Prostate gland (tissue), 2 donors: ENCODE data around the gene POLD3. TPM values are rescaled to one million over a fixed set of nuclear protein-coding genes. Genes with fewer than 3 reads are reported as not detected.

Experiments
- DNase-seq: peaks from one replicate; pipeline ENCODE4 v3.0.0-alpha.2; 2019; ENCODE audit warnings: low spot score
- H3K27ac ChIP-seq, 2 donors: fragments of 200-600 bp; sonication (generic); 2 replicates each; pipeline ENCODE4 v1.5.1; 2017 to 2019
- H3K27me3 ChIP-seq: fragments of 200-600 bp; sonication (generic); replicated peaks from 2 replicates; pipeline ENCODE4 v1.5.1; 2019; ENCODE audit not compliant: insufficient read depth
- H3K36me3 ChIP-seq, 2 donors: fragments of 200-600 bp; sonication (generic); 1 replicate in 1 of 2; 2 replicates in 1 of 2; pipeline versions ENCODE4 v1.5.1 to v1.8.1; 2017 to 2019
- H3K4me1 ChIP-seq: fragments of 200-600 bp; sonication (generic); replicated peaks from 2 replicates; pipeline ENCODE4 v1.5.1; 2019
- H3K4me3 ChIP-seq, 2 donors: fragments of 200-600 bp; sonication (generic); 2 replicates each; pipeline ENCODE4 v1.5.1; 2017 to 2019
- H3K9me3 ChIP-seq: fragments of 200-600 bp; sonication (generic); 2 replicates; pipeline ENCODE4 v1.5.1; 2017
- POLR2A ChIP-seq: fragments of 450-650 bp; IDR thresholded peaks from one replicate; pipeline ENCODE4 v1.6.1; 2016; ENCODE audit warnings: antibody characterized with exemption, mild to moderate bottlenecking
- POLR2AphosphoS5 ChIP-seq: sonication (generic); formaldehyde crosslinking; IDR thresholded peaks from one replicate; pipeline ENCODE4 v1.6.1; 2017; ENCODE audit warnings: antibody characterized with exemption
- WGBS: methylation state at CpG from one replicate; pipeline ENCODE4 v1.1.5; 2018; 5-methylcytosine and 5-hydroxymethylcytosine counted together
- intact Hi-C: fragments of 100-400 bp; cut with DNase I; formaldehyde crosslinking; loops from one replicate; pipeline ENCODE4 v1.14.2; 2022
- total RNA-seq, 2 donors: library from RNA; depleted of rRNA; stranded (reverse); fragments of >200 nt; gene quantifications; one replicate each; pipeline ENCODE4 v1.1.0, GENCODE V29; 2016
- TF ChIP-seq, protein P1 (sequence below), 4 experiments: fragments of 200-600 bp in 2 of 4; fragments of 450-650 bp in 2 of 4; sonication (generic) in 2 of 4; IDR thresholded peaks; 1 replicate in 3 of 4; 2 replicates in 1 of 4; pipeline ENCODE4 v1.5.1; 2016 to 2019; ENCODE audit warnings: antibody characterized with exemption in 4 of 4, mild to moderate bottlenecking in 2 of 4, moderate library complexity in 2 of 4

The POLD3 gene
- total RNA-seq, 2 donors from 2014 or later = 9.0 to 11.8 TPM

DNA sequence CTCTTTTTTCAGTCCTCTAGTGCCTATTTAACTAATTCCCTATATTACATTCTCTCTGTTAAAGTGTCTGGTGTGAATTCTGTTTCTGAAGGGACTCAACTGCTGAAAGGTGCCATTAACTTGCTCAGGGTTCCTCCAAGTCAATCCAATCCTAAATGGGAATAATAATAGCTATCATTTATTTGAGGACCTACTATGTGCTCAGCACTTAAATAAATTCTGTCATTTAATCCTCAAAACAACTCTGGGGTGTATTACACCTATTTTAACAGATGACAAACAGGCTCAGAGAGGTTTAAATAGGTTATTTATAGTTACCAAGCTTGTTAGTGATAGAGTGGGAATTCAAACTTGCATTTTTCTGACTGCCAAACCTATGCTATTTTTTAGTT lies 40.6 kb upstream of the POLD3 start:
- Histone ChIP-seq H3K4me3 (no peak overlapping the region), H3K27ac (no peak overlapping the region), H3K4me1 (no peaks in the 10 kb centered on the region), H3K9me3 (no peaks in the 10 kb centered on the region), H3K36me3 (no peaks in the 10 kb centered on the region), H3K27me3 (no peaks in the 10 kb centered on the region)
- TF ChIP-seq POLR2AphosphoS5 (no peak), POLR2A (no peak)
- TF ChIP-seq, protein P1, sequence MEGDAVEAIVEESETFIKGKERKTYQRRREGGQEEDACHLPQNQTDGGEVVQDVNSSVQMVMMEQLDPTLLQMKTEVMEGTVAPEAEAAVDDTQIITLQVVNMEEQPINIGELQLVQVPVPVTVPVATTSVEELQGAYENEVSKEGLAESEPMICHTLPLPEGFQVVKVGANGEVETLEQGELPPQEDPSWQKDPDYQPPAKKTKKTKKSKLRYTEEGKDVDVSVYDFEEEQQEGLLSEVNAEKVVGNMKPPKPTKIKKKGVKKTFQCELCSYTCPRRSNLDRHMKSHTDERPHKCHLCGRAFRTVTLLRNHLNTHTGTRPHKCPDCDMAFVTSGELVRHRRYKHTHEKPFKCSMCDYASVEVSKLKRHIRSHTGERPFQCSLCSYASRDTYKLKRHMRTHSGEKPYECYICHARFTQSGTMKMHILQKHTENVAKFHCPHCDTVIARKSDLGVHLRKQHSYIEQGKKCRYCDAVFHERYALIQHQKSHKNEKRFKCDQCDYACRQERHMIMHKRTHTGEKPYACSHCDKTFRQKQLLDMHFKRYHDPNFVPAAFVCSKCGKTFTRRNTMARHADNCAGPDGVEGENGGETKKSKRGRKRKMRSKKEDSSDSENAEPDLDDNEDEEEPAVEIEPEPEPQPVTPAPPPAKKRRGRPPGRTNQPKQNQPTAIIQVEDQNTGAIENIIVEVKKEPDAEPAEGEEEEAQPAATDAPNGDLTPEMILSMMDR (IDR thresholded peaks at IDR 0.05) = no peak
- no peak for DNase-seq
- intact Hi-C loops = no loop called here

DNA sequence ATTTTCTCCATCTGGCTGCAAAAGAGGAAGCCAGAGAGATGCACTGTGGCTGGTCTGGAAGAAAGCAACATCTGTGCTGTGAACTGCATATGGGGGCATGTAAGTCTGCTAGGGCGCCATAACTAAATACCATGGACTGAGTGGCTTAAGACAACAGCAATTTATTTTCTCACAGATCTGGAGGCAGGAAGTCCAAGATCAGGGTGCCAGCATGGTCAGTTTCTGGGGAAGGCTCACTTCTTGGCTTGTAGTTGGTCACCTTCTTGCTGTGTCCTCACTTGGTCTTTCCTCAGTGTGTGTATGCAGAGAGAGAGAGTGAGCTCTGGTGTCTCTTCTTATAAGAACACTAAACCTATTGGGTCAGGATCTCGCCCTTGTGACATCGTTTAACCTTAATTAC lies 34.9 kb upstream of the POLD3 start:
- 97% methylated on average over 3 of the region's 3 CpGs for WGBS
- no peak for DNase-seq
- TF ChIP-seq POLR2AphosphoS5 = no peak
- TF ChIP-seq, protein P1 (IDR thresholded peaks at IDR 0.05) = no peak
- TF ChIP-seq POLR2A = no peak
- Histone ChIP-seq H3K9me3 (no peaks in the 10 kb centered on the region), H3K27me3 (no peaks in the 10 kb centered on the region), H3K36me3 (no peaks in the 10 kb centered on the region), H3K4me3 (no peak overlapping the region), H3K27ac (no peak overlapping the region), H3K4me1 (no peaks in the 10 kb centered on the region)
- intact Hi-C loops = no loop called here

DNA sequence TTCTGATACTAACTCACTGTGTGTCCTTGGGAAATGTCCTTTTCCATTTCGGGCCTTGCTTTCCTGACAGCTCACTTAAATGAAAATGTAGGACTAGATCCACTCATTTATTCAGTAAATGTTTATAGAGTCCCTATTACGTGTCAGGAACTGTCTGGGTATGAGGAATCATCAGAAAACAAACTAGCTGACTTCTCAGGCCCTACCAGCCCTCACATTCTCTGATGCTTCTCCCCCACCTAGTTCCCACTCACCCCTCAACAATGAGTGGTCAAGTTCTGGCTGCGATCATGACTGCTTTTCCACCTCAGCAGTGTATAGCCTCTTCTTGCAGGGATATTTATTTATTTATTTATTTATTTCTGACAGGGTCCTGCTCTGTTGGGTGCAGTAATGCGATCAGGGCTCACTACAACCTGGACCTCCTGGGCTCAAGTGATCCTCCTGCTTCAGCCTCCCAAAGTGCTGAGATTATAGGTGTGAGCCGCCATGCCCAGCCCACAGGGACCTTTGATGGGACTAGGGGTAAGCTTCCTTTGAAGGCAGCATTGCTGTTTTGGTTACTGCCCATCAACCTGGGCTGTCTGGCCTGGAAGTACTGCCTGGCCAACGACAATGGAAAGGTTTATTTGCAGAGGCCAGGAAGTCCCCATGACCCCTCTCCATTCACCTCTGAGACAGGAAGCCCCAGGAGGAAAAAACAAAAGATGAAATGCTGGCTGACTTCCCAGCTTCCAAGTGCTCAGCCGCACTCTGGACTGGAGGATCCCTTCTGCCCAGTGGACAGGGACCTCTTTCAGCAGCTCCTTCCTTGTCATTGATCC lies 33.1 kb upstream of the POLD3 start:
- no peak for DNase-seq
- H3K27me3 ChIP-seq = no peaks in the 10 kb centered on the region
- H3K4me1 ChIP-seq = no peaks in the 10 kb centered on the region
- no peaks in the 10 kb centered on the region for H3K9me3 ChIP-seq
- intact Hi-C loops = no loop called here
- WGBS = 73% methylated on average over 7 of the region's 7 CpGs
- no peak for TF ChIP-seq POLR2A
- no peak for TF ChIP-seq POLR2AphosphoS5
- TF ChIP-seq, protein P1 (IDR thresholded peaks at IDR 0.05) = no peak
- H3K27ac ChIP-seq = no peak overlapping the region
- H3K4me3 ChIP-seq = no peak overlapping the region
- H3K36me3 ChIP-seq = no peaks in the 10 kb centered on the region

DNA sequence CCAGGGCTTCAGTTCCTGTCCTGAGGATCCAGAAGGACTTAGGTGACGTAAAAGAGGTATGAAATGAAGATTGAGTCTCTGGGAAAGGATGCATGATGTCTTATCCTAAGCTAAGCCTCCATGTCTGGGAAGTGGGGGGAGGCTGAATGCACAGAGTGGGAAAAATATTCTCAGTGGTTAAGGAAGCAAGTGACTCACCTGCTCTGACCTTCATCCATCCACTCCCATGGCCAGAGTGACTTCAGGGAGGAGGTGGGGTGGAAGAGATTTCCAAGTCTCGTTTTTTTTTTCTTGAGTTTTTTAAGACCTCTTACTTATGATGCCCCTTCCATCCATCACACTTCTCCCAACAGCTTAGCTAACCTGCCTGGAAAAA lies 32.5 kb upstream of the POLD3 start:
- no peak overlapping the region for H3K27ac ChIP-seq
- H3K36me3 ChIP-seq = no peaks in the 10 kb centered on the region
- no peak for TF ChIP-seq POLR2A
- TF ChIP-seq, protein P1 (IDR thresholded peaks at IDR 0.05) = no peak
- TF ChIP-seq POLR2AphosphoS5 = no peak
- no peaks in the 10 kb centered on the region for H3K9me3 ChIP-seq
- no peak overlapping the region for H3K4me3 ChIP-seq
- intact Hi-C loops = loop anchor here (10.0 kb wide), 1 partner anchor 305 kb away; no protein-coding TSS in a partner anchor
- no peak for DNase-seq
- 87% methylated on average over 2 of the region's 2 CpGs for whole genome bisulfite sequencing
- no peaks in the 10 kb centered on the region for H3K4me1 ChIP-seq
- no peaks in the 10 kb centered on the region for H3K27me3 ChIP-seq
